PFSK-1 (cell line): ENCODE results near the gene PRDM16.

ENCODE experiments used
- FOXP2 ChIP-seq: optimal IDR thresholded peaks from 2 replicates; pipeline ENCODE3; 2011; ENCODE audit warnings: borderline replicate concordance, control low read depth, inconsistent platforms; ENCODE audit not compliant: insufficient read depth; ENCODE audit errors: extremely low read length, extremely low read depth
- POLR2AphosphoS5 ChIP-seq: IDR thresholded peaks from 2 replicates; pipeline ENCODE4 v1.6.1; 2012; ENCODE audit warnings: low read depth, mild to moderate bottlenecking, control low read depth, low read length, moderate library complexity
- REST ChIP-seq, 2 experiments: IDR thresholded peaks; 2 replicates each; pipeline versions ENCODE4 v1.6.1 to v1.8.0; 2011 to 2012; ENCODE audit warnings: low read depth in 2 of 2, low read length in 2 of 2, control low read depth in 1 of 2, inconsistent platforms in 1 of 2, mild to moderate bottlenecking in 1 of 2, moderate library complexity in 1 of 2; ENCODE audit not compliant: insufficient read depth in 1 of 2
- SIN3A ChIP-seq: IDR thresholded peaks from 2 replicates; pipeline ENCODE4 v1.6.1; 2012; ENCODE audit warnings: mild to moderate bottlenecking, low read length, moderate library complexity, borderline replicate concordance; ENCODE audit not compliant: insufficient read depth
- TAF1 ChIP-seq: IDR thresholded peaks from 2 replicates; pipeline ENCODE4 v1.6.1; 2012; ENCODE audit warnings: low read length, control low read depth, borderline replicate concordance; ENCODE audit not compliant: insufficient read depth

- TF ChIP-seq TAF1 (no peak), POLR2AphosphoS5 (no peak), REST (IDR thresholded peaks at IDR 0.05; ENCODE audit: insufficient read depth in 1 of 2, low read depth in 2 of 2, low read length in 2 of 2) (no peak), SIN3A (no peak), FOXP2 (no peak)
These were observed 372.4 kb downstream of the PRDM16 start for GRCh38 chr1:3441410-3441847.
